ENCODE measurements around the gene COPB1.
"Not testable (repeated sequence)": the region's sequence is repeated elsewhere in the genome, so short reads cannot be mapped to it uniquely, and the experiment has no call there.

COPB1 gene

GRCh38 chr11:14541192-14541947 is 41.8 kb upstream of the COPB1 start:
- H3K4me3 ChIP-seq (ENCODE audit: low read depth, low read length), result no peak overlapping the region
- DNase-seq (ENCODE audit: low read depth), result peak; percentile 31
- no peak for TF ChIP-seq CTCF (IDR thresholded peaks at IDR 0.05; ENCODE audit: low read depth, low read length)
- TF ChIP-seq POLR2A (IDR thresholded peaks at IDR 0.05; ENCODE audit: extremely low read depth, insufficient read length), result no peak
- TF ChIP-seq MYC (IDR thresholded peaks at IDR 0.05; ENCODE audit: low read depth, low read length), result no peak
- TF ChIP-seq MAX (IDR thresholded peaks at IDR 0.05; ENCODE audit: low read depth, low read length), result no peak

GRCh38 chr11:14539982-14540421 is 40.4 kb upstream of the COPB1 start:
- DNase-seq (ENCODE audit: low read depth), result peak; percentile 82
- TF ChIP-seq MAX (IDR thresholded peaks at IDR 0.05; ENCODE audit: low read depth, low read length), result no peak
- no peak for TF ChIP-seq MYC (IDR thresholded peaks at IDR 0.05; ENCODE audit: low read depth, low read length)
- no peak for TF ChIP-seq CTCF (IDR thresholded peaks at IDR 0.05; ENCODE audit: low read depth, low read length)
- TF ChIP-seq POLR2A (IDR thresholded peaks at IDR 0.05; ENCODE audit: extremely low read depth, insufficient read length), result no peak
- H3K4me3 ChIP-seq (ENCODE audit: low read depth, low read length), result peak overlapping the region; percentile 35

GRCh38 chr11:14538926-14539554 is 39.4 kb upstream of the COPB1 start:
- TF ChIP-seq MYC (IDR thresholded peaks at IDR 0.05; ENCODE audit: low read depth, low read length), result no peak
- no peak overlapping the region for H3K4me3 ChIP-seq (ENCODE audit: low read depth, low read length)
- no peak for DNase-seq (ENCODE audit: low read depth)

GRCh38 chr11:14538271-14538925 is 38.8 kb upstream of the COPB1 start:
- TF ChIP-seq MYC (IDR thresholded peaks at IDR 0.05; ENCODE audit: low read depth, low read length), result no peak
- TF ChIP-seq POLR2A (IDR thresholded peaks at IDR 0.05; ENCODE audit: extremely low read depth, insufficient read length), result no peak
- TF ChIP-seq CTCF (IDR thresholded peaks at IDR 0.05; ENCODE audit: low read depth, low read length), result no peak
- no peak for TF ChIP-seq MAX (IDR thresholded peaks at IDR 0.05; ENCODE audit: low read depth, low read length)
- DNase-seq (ENCODE audit: low read depth), result no peak
- no peak overlapping the region for H3K4me3 ChIP-seq (ENCODE audit: low read depth, low read length)

GRCh38 chr11:14537134-14537599 is 37.6 kb upstream of the COPB1 start:
- TF ChIP-seq POLR2A (IDR thresholded peaks at IDR 0.05; ENCODE audit: extremely low read depth, insufficient read length) (no peak), CTCF (IDR thresholded peaks at IDR 0.05; ENCODE audit: low read depth, low read length) (peak; percentile 71)
- peak overlapping the region; percentile 39 for H3K4me3 ChIP-seq (ENCODE audit: low read depth, low read length)
- DNase-seq (ENCODE audit: low read depth), result peak; percentile 70

- H3K4me3 ChIP-seq (ENCODE audit: low read depth, low read length); DNase-seq (ENCODE audit: low read depth): not testable (repeated sequence)
These were observed 35.6 kb upstream of the COPB1 start for GRCh38 chr11:14535166-14535565.
